GM18511 (cell line): ENCODE measurements around the gene BCAS4.
"Not testable (repeated sequence)": the region's sequence is repeated elsewhere in the genome, so short reads cannot be mapped to it uniquely, and the experiment has no call there.

Experiments used
- ATAC-seq: cut with Tn5 transposase; IDR thresholded peaks from one replicate; pipeline ENCODE4 v1.9.1; 2021; ENCODE audit warnings: mild to moderate bottlenecking, moderate library complexity; ENCODE audit not compliant: unreplicated experiment

Gene BCAS4

GRCh38 chr20:50872560-50873425, 77.9 kb downstream of the BCAS4 start:
- ATAC-seq: no peak

- ATAC-seq: no peak
These were observed 78.7 kb downstream of the BCAS4 start for GRCh38 chr20:50873585-50873984.

DNA sequence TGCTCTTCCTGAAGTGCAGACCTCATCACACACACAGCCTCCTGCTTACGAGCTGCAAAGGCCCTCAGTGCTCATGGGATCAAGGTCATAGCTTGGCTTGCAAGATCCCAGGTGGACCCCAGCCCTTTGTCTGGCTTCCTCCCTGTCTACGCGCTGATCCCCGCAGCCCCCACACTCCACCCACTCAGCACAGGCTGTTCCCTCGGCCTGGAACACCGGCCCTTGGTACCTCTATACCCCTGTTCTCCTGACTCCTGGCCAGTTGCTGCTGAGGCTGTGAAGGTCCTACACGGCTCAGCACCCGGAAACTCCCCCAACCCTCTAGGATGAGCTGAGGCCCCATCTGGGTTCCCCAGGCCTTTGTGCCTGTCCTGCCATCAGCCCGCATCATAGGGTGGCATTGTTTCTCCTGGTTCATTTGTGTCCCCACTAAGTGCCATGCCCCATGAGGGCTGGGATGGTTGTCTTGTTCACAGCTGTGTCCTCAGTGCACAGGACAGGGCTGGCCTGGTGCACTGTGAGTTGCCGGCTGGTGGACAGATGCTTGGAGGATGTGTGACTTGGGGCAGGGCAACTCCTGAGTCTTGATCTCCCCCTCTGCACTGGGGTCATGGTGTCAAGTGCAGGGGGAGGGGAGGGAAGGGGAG, 79.4 kb downstream of the BCAS4 start:
- ATAC-seq: no peak

GRCh38 chr20:50874758-50875665, 80.2 kb downstream of the BCAS4 start:
- ATAC-seq: no peak

- ATAC-seq: no peak
These were observed 81.3 kb downstream of the BCAS4 start for GRCh38 chr20:50876063-50876685.

- ATAC-seq: no peak
These were observed 82.0 kb downstream of the BCAS4 start for GRCh38 chr20:50876816-50877215.

DNA sequence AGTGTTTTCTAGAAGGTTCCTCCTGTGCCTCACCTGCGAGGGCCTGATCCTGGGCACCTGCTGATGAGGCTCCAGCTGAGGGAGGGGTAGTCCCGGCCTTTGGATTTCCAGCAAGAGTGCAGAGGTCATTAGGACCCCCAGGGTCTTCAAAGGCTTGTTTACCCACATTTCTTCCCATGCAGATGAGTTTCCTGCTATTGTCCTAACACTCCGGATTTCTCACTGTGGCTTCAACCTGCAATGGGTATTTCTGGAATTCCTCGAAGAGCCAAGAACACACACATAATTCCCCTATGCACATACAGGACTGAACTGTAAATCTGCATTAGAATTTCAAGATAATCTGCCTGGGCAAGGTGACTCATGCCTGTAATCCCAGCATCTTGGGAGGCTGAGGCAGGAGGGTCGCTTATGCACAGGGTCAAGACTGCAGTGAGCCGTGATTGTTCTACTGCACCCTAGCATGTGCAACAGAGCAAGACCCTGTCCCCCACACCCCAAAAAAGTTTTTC, 82.4 kb downstream of the BCAS4 start:
- ATAC-seq: no peak

DNA sequence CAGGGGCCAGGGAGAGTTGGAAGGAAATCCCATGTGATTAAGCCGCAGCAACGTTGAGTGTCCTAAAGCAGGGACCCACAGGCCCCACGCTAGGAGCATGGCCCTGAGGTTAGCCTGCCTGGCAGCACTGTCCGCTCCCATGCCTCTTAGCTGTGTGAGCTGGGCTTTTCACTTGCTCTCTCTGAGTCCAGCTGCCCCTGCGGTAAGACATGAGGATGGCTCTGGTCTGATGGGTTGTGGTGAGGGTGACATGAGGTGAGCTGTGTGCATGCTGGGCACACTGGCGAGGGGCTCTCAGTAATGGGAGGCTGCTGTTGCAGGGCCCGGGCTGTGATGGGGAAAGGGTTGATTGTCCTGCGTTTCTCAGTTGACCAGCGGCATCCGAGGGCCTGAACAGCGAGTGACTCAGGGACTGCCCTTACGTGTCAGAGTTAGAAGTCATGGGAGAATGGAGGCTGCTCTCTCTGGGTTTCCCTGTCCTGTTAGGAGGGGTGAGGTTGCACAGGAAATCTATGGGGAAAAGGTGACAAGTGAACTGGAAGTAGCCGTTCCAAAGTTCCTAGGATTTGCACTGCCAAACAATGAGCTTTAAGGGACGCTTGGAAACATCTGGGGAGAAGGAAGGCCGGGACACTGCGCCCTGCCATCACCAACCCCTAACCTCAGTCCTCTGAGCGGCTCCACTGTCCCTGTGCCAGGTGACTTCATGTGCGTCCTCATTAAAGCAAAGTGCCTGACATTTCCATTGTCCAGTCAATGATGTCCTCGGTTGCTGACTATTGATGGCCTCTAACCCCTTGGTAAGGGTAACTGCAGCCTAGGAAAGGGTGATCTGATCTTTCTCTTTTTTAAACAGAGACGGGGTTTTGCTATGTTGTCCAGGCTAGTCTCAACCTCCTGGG, 85.0 kb downstream of the BCAS4 start:
- ATAC-seq: no peak

GRCh38 chr20:50881759-50882424, 87.0 kb downstream of the BCAS4 start:
- not testable (repeated sequence) for ATAC-seq

GRCh38 chr20:50883856-50884255, 89.0 kb downstream of the BCAS4 start:
- no peak for ATAC-seq

GRCh38 chr20:50885068-50885467, 90.2 kb downstream of the BCAS4 start:
- no peak for ATAC-seq

DNA sequence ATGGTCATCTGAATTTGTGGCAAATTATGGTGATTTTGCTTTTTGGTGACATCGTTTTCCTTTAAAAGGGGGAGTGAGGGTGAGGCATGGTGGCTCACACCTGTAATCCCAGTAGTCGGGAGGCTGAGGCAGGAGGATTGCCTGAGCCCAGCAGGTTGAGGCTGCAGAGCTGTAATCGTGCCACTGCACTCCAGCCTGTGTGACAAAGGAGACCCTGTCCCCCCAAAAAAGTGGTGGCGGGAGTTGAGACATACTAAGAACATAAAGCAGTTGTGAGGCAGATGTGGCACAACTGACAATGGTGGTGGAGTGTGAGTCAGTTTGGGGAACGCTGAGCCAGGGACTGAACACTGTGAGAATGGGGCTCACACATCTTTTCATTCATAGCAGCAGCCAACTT, 90.9 kb downstream of the BCAS4 start:
- ATAC-seq: no peak

- no peak for ATAC-seq
These were observed 91.4 kb downstream of the BCAS4 start for GRCh38 chr20:50886184-50886790.

DNA sequence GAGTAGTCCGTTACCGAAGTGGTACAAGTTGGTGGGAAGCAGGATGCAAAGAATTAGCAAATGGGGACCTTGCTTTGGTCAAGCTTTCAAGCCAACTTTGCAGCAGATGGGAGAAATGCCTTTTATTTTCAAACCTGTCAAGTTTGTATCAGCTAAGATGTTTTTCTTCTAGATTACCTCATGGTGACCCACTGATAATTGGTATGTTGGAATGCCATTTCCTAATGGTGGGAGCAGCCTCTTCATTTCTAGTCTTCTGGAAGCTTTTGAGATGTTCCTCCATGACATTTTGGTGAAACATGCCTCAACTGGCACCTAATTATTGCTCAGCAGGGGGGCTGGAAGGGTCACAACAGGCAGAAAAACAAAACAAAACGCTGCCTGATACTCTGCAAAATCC, 92.7 kb downstream of the BCAS4 start:
- ATAC-seq: no peak

GRCh38 chr20:50891138-50891537, 96.3 kb downstream of the BCAS4 start:
- no peak for ATAC-seq

- no peak for ATAC-seq
These were observed 97.5 kb downstream of the BCAS4 start for GRCh38 chr20:50892394-50892793.

DNA sequence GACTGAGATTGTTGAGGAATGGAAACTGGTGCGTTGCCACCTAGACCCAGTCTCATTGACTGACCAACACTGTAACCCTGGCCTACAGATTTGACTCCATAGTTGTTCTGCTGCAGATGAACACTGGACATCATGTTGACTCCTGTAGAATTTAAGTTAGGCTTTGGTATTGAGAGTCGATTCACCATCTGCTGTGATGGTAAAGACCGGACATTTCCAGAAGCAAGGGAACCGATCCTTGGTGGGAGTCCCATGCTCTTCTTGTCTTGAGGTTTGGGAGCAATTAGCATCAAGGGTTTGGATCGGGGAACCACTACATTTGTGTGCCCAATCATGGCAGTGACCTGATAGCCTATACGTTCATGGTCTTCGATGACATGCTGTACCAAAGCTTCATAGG, 98.8 kb downstream of the BCAS4 start:
- ATAC-seq: no peak

DNA sequence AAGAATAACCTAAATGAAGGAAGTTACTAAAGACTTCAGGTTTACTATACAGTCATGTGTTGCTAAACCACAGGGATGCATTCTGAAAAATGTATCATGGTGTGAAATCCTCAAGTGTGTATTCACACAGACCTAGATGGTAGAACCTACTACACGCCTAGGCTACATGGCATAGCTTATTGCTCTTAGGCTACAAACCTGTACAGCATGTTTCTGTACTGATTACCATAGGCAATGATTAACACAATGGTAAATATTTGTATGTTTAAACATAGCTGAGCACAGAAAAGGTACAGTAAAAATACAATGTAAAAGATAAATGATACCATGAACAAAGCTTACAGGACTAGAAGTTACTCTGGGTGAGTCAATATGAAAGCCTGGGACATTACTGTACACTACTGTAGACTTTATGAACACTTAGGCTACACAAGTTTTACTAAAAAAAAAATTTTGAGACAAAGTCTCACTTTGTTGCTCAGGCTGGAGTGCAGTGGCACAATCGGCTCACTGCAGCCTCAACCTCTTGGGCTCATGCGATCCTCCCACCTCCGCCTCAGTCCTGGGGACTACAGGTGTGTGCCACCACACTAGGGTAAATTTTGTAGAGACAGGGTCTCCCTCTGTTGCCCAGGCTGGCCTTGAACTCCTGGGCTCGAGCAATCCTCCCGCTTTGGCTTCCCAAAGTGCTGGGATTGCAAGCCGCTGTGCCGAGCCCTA, 100.4 kb downstream of the BCAS4 start:
- no peak for ATAC-seq
